ENCODE data around the gene SFXN5.

- TF ChIP-seq MXI1 (conservative IDR thresholded peaks at IDR 0.05; ENCODE audit: poor library complexity, severe bottlenecking) (no peak), EZH2 (IDR thresholded peaks at IDR 0.05; ENCODE audit: borderline replicate concordance, insufficient read depth, low read length, poor library complexity, severe bottlenecking) (no peak), POLR2AphosphoS5 (IDR thresholded peaks at IDR 0.05) (no peak)
Observed at GRCh38 chr2:73089270-73090030, 17.9 kb upstream of the SFXN5 start.

Data from neural cell (in vitro differentiated cells).